Limb (tissue), 2 donors: Measurements from ENCODE around the gene ATF7IP2.

Experiments
- DNase-seq, 2 donors: peaks; one replicate each; pipeline ENCODE4 v3.0.0-alpha.2; 2016; ENCODE audit errors: extremely low spot score in 2 of 2

ATF7IP2 gene

DNA sequence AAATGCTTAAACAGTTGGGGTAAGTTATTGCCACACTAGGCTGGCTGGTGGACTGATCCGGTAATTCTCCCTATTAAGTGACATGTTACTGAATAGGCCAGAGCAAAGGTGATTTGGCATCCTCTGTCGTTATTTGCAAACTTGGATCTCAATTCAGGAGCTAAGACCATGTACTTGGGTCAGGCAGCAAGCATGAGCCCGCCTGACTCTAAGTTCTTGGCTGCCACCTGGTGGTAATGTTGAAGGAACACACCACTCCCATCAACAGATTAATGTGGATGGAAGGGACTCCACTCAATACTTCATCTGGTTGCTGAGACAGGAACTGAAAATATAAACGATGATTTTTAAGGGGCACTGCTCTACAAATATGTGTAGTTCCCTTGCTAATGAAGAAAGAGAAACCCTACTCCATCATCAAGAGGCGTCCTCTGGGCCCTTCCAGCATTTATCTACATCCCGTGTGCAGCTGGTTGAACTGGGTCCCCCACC, 123.7 kb downstream of the ATF7IP2 start:
- peak; percentile 70 to 74 for DNase-seq

DNA sequence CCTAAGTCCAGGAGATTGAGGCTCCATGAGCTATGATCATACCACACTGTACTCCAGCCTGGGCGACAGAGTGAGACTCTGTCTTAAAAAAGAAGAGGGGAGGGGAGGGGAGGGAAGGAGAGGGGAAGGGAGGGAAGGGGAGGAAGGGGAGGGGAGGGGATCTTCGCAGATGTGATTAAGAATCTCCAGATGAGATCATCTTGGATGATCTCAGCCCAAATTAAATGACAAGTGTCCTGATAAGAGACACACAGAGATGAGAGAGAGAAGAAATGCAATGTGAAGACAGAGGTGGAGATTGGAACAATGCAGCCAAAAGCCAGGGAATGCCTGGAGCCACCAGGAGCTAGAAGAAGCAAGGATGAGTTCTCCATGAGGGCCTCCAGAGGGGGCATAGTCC, 124.4 kb downstream of the ATF7IP2 start:
- no peak for DNase-seq

GRCh38 chr16:10511829-10512228, 126.0 kb downstream of the ATF7IP2 start:
- no peak for DNase-seq

GRCh38 chr16:10514369-10515055, 128.7 kb downstream of the ATF7IP2 start:
- DNase-seq: peak; percentile 24 to 54

GRCh38 chr16:10517868-10518267, 132.0 kb downstream of the ATF7IP2 start:
- no peak for DNase-seq

GRCh38 chr16:10518479-10519041, 132.7 kb downstream of the ATF7IP2 start:
- DNase-seq: no peak

DNA sequence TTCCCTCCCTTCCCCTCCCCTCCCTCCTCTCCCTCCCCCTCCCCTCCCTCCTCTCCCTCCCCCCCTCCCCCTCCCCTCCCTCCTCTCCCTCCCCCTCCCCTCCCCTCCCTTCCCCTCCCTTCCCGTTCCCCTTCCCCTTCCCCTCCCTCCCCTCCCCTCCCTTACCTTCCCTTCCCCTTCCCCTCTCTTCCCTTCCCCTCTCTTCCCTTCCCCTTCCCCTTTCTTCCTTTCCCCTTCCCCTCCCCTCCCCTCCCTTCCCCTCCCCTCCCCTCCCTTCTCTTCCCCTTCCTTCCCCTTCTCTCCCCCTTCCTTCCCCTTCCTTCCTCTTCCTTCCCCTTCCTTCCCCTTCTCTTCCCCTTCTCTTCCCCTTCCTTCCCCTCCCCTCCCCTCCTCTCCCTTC, 133.4 kb downstream of the ATF7IP2 start:
- no peak for DNase-seq

- DNase-seq: no peak
Measured at GRCh38 chr16:10519929-10520868, 134.3 kb downstream of the ATF7IP2 start.

GRCh38 chr16:10520869-10521578, 135.2 kb downstream of the ATF7IP2 start:
- no peak for DNase-seq

GRCh38 chr16:10521681-10522274, 135.9 kb downstream of the ATF7IP2 start:
- peak; percentile 68 to 80 for DNase-seq

DNA sequence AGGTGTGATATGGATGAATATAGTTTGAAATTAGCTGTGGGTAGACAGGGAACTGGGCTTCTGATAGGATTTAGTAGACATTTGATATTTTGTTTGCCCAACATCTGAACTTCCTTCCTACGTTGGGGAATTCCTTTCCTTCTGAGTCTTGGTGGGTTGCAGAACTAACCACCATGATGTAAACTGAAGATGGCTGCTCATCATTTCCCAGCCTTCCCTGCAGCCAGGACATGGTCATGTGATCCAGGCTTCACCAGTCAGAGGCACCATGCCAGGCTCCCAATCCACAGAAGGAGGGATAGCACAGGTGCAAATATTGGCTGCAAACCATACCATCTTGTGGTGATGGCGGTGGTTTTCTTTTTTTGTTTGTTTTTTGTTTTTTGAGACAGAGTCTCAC, 137.1 kb downstream of the ATF7IP2 start:
- DNase-seq: no peak

DNA sequence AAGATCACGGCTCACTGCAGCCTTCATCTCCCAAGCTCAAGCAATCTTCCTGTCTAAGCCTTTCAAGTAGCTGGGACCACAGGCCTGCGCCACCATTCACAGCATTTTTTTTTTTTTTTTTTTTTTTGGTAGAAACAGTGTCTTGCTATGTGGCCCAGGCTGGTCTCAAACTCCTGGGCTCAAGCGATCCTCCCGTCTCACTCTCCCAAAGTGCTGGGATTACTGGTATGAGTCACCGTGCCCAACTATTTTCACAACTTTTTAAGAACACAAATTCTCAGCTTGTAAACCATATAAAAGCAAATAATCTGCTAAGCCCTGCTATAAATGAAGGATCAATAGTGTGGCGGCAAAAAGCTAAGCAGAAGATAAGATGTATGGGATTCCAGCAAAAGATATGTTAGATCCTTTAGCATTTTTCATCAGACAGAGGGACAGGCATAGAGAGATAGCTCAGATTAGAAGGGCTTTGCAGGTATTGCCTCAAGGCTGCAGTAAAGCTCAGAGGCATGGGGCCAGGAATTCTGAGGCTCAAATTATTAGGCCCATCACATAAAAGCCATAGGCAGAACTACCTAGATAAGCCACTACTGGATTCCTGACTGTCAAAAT, 139.5 kb downstream of the ATF7IP2 start:
- DNase-seq: no peak

DNA sequence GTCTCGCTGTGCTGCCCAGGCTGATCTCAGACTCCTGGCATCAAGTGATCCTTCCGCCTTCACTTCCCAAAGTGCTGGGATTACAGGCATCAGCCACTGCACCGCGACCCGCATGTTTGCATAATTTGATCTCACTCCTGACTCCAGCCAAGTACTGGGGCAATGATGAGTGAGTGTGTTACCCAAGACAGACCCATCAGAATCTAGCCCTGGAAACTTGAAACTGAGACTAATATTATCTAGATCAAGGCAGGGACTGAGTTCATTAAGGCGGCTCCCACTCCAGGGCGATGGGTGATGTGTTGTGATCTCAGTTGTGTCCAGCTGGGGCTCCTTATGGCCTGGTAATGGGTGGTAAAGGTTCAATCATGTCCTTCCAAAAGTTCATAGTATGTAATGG, 141.1 kb downstream of the ATF7IP2 start:
- DNase-seq: no peak

DNA sequence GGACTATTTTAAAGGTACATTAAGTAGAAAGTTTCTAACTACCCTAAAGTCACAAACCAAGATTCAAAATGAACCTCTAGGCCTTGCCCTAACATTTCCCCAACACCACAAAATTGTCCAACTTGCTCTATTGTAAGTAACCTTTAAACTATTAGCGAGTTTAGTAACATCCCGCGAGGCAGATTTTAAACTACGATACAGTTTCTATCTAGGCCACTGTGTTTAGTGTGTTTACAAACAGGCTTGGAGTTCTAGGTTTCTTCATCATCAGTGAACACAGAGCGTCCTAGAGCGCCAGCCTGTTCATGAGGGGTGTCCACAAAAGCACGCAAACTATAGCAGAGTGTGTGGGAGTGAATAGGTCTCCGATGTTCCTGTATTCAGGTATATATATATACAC, 142.8 kb downstream of the ATF7IP2 start:
- DNase-seq: no peak

DNA sequence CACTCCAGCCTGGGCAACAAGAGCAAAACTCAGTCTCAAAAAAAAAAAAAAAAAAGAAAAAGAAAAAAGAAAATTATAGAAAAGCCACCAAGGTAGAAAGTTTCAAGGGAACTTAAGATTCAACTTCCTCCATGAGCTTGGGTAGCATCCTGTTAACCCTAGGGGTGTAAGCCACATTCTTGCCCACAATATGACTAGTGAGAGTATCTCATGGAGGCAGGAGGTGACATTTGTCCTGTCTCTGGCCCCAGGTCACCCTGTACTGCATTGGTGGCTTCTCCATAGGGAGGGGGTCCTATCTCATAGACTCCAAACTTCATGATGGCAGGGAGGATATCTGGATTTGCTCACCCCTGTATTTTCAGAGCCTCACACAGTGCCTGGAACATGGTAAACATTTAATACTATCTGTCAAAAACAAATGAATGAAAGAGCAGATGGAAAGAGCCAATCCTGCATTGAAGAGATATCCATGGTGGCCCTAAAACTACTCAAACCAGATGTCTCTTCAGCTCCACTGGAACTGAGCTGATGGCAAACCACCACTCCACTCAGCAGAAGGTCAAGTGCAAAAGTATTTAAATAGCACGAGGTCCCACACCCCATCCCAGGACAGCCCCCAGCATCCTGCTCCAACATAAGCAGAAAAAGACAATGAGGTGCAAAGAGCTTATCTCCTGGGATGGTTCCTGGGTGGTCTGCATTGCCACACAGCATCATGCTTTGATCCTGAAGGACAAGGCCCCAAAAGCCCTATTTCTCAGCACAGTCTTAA, 144.2 kb downstream of the ATF7IP2 start:
- no peak for DNase-seq

DNA sequence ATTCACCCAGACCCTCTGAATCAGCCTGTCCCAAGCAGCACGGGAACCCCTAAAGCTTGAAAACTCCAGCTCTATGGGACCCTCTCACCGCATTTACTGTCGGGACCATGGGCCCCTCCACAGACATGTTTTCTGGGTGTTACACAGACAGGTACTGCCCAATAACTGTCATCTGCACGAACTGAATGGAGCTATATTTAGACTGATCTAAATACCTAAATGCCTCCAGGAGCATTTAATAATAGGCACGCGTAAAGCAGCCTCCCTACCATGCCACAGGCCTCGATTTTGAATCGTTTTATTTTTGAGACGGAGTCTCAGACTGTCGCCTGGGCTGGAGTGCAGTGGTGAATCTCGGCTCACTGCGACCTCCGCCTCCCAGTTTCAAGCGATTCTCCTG, 144.8 kb downstream of the ATF7IP2 start:
- no peak for DNase-seq

DNA sequence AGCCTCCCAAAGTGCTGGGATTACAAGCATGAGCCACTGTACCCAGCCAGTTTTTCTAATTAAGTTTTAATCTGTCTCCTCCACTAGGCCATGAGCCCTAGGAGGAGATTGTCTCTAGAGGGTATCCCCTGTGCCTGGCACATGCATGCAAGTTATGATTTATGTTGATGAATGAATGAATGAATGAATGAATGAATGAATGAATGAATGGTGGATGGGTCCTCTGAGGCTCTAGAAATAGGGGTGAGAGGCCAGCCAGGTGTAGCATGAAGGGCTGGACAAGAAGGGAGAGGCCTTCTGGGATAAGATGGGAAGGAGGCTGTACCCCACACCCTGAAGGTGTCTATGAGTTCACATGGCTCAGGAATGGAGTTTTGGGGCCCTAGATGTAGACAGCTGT, 145.7 kb downstream of the ATF7IP2 start:
- no peak for DNase-seq
